Measurements from ENCODE around the gene CES5A. TPM values are rescaled to one million over a fixed set of nuclear protein-coding genes. Genes with fewer than 3 reads are reported as not detected.
A peak's percentile ranks its signal among the peaks of the same experiment; 100 is the strongest.

Gene CES5A
- total RNA-seq, 8 experiments from 2014 or later: 0.05 to 0.47 (median 0.20) TPM; not detected in 3

GRCh38 chr16:55906123-55906522, 30.9 kb upstream of the CES5A start:
- no peak for ATAC-seq (replicated peaks in 6 of 8)
- 0 to 90% (median 46%) methylated on average over 1 to 5 of the region's 6 CpGs; no CpG with 5 or more reads in 2 of the 10 experiments for WGBS, 10 experiments
- Histone ChIP-seq H3K4me3 (no peak overlapping the region), H3K27ac (no peak overlapping the region), H3K4me1 (replicated peaks in 1 of 2) (peaks cover 0 to under 1% of the 10 kb centered on the region in 2 donors)
- in situ Hi-C loops (cut with MboI; ENCODE audit: low pct_unique_long_range_greater_than_20kb in 2 of 9, low sequenced_read_pairs in 9 of 9, unreplicated experiment in 9 of 9): no loop called here

GRCh38 chr16:55905651-55906050, 30.5 kb upstream of the CES5A start:
- Histone ChIP-seq H3K4me3 (no peak overlapping the region), H3K4me1 (replicated peaks in 1 of 2) (peaks cover 0 to 5% of the 10 kb centered on the region in 2 donors), H3K27ac (no peak overlapping the region)
- in situ Hi-C loops (cut with MboI; ENCODE audit: low pct_unique_long_range_greater_than_20kb in 2 of 9, low sequenced_read_pairs in 9 of 9, unreplicated experiment in 9 of 9): no loop called here
- ATAC-seq (replicated peaks in 6 of 8): no peak
- WGBS, 10 experiments: 30 to 100% (median 92%) methylated on average over 1 to 7 of the region's 7 CpGs; no CpG with 5 or more reads in 2 of the 10 experiments

GRCh38 chr16:55901566-55902217, 26.5 kb upstream of the CES5A start:
- Histone ChIP-seq H3K27ac (no peak overlapping the region), H3K4me3 (no peak overlapping the region), H3K4me1 (replicated peaks in 1 of 2) (peaks cover 0 to 9% of the 10 kb centered on the region in 2 donors)
- WGBS, 10 experiments: 0 to 75% (median 17%) methylated on average over 1 to 10 of the region's 10 CpGs; no CpG with 5 or more reads in 1 of the 10 experiments
- in situ Hi-C loops (cut with MboI; ENCODE audit: low pct_unique_long_range_greater_than_20kb in 2 of 9, low sequenced_read_pairs in 9 of 9, unreplicated experiment in 9 of 9): no loop called here
- ATAC-seq (replicated peaks in 6 of 8): no peak

GRCh38 chr16:55900616-55901393, 25.6 kb upstream of the CES5A start:
- ATAC-seq (replicated peaks in 6 of 8): peak in 7 of 8 experiments; percentile 16 to 80 (median 69)
- WGBS, 10 experiments: 20 to 74% (median 46%) methylated on average over 1 to 4 of the region's 5 CpGs; no CpG with 5 or more reads in 4 of the 10 experiments
- in situ Hi-C loops (cut with MboI; ENCODE audit: low pct_unique_long_range_greater_than_20kb in 2 of 9, low sequenced_read_pairs in 9 of 9, unreplicated experiment in 9 of 9): no loop called here
- Histone ChIP-seq H3K4me3 (no peak overlapping the region), H3K27ac (no peak overlapping the region), H3K4me1 (replicated peaks in 1 of 2) (peaks cover 0 to 9% of the 10 kb centered on the region in 2 donors)

GRCh38 chr16:55899857-55900256, 24.7 kb upstream of the CES5A start:
- WGBS, 10 experiments: 0 to 21% (median 8%) methylated on average over 2 to 3 of the region's 3 CpGs; no CpG with 5 or more reads in 3 of the 10 experiments
- no peak for ATAC-seq (replicated peaks in 6 of 8)
- in situ Hi-C loops (cut with MboI; ENCODE audit: low pct_unique_long_range_greater_than_20kb in 2 of 9, low sequenced_read_pairs in 9 of 9, unreplicated experiment in 9 of 9): no loop called here
- no peak overlapping the region for H3K4me3 ChIP-seq
- H3K27ac ChIP-seq: no peak overlapping the region
- H3K4me1 ChIP-seq (replicated peaks in 1 of 2): peaks cover 0 to 9% of the 10 kb centered on the region in 2 donors

- 0 to 80% (median 0%) methylated on average over 1 of the region's 1 CpG; no CpG with 5 or more reads in 5 of the 10 experiments for WGBS, 10 experiments
- peaks cover 0 to 9% of the 10 kb centered on the region in 2 donors for H3K4me1 ChIP-seq (replicated peaks in 1 of 2)
- in situ Hi-C loops (cut with MboI; ENCODE audit: low pct_unique_long_range_greater_than_20kb in 2 of 9, low sequenced_read_pairs in 9 of 9, unreplicated experiment in 9 of 9): no loop called here
- H3K27ac ChIP-seq: no peak overlapping the region
- no peak overlapping the region for H3K4me3 ChIP-seq
- ATAC-seq (replicated peaks in 6 of 8): no peak
Observed at GRCh38 chr16:55898592-55898991, 23.4 kb upstream of the CES5A start.

GRCh38 chr16:55892821-55893220, 17.6 kb upstream of the CES5A start:
- Histone ChIP-seq H3K4me1 (replicated peaks in 1 of 2) (peaks cover 2 to 13% of the 10 kb centered on the region in 2 donors), H3K4me3 (no peak overlapping the region), H3K27ac (no peak overlapping the region)
- ATAC-seq (replicated peaks in 6 of 8): no peak
- in situ Hi-C loops (cut with MboI; ENCODE audit: low pct_unique_long_range_greater_than_20kb in 2 of 9, low sequenced_read_pairs in 9 of 9, unreplicated experiment in 9 of 9): no loop called here
- WGBS, 10 experiments: 0 to 93% (median 0%) methylated on average over 2 of the region's 2 CpGs; no CpG with 5 or more reads in 4 of the 10 experiments

- ATAC-seq (replicated peaks in 6 of 8): peak in 2 of 8 experiments; percentile 31 to 41
- peaks cover 2 to 13% of the 10 kb centered on the region in 2 donors for H3K4me1 ChIP-seq (replicated peaks in 1 of 2)
- H3K4me3 ChIP-seq: no peak overlapping the region
- 0 to 29% (median 4%) methylated on average over 1 to 2 of the region's 2 CpGs; no CpG with 5 or more reads in 4 of the 10 experiments for WGBS, 10 experiments
- in situ Hi-C loops (cut with MboI; ENCODE audit: low pct_unique_long_range_greater_than_20kb in 2 of 9, low sequenced_read_pairs in 9 of 9, unreplicated experiment in 9 of 9): no loop called here
- no peak overlapping the region for H3K27ac ChIP-seq
Observed at GRCh38 chr16:55889518-55889917, 14.3 kb upstream of the CES5A start.

- in situ Hi-C loops (cut with MboI; ENCODE audit: low pct_unique_long_range_greater_than_20kb in 2 of 9, low sequenced_read_pairs in 9 of 9, unreplicated experiment in 9 of 9): no loop called here
- H3K4me1 ChIP-seq (replicated peaks in 1 of 2): peaks cover 2 to 13% of the 10 kb centered on the region in 2 donors
- no peak overlapping the region for H3K27ac ChIP-seq
- no peak overlapping the region for H3K4me3 ChIP-seq
- ATAC-seq (replicated peaks in 6 of 8): no peak
- WGBS, 10 experiments: 0 to 88% (median 26%) methylated on average over 1 to 2 of the region's 2 CpGs
Observed at GRCh38 chr16:55888546-55888945, 13.4 kb upstream of the CES5A start.

GRCh38 chr16:55876854-55877253, 1.7 kb upstream of the CES5A start:
- 7 to 100% (median 86%) methylated on average over 1 to 3 of the region's 4 CpGs; no CpG with 5 or more reads in 7 of the 10 experiments for WGBS, 10 experiments
- Histone ChIP-seq H3K4me1 (replicated peaks in 1 of 2) (no peaks in the 10 kb centered on the region), H3K27ac (no peak overlapping the region), H3K4me3 (no peak overlapping the region)
- in situ Hi-C loops (cut with MboI; ENCODE audit: low pct_unique_long_range_greater_than_20kb in 2 of 9, low sequenced_read_pairs in 9 of 9, unreplicated experiment in 9 of 9): no loop called here
- peak in 4 of 8 experiments; percentile 49 to 98 (median 76) for ATAC-seq (replicated peaks in 6 of 8)

GRCh38 chr16:55873122-55873521, 2.1 kb downstream of the CES5A start:
- Histone ChIP-seq H3K4me1 (replicated peaks in 1 of 2) (no peaks in the 10 kb centered on the region), H3K27ac (no peak overlapping the region), H3K4me3 (no peak overlapping the region)
- ATAC-seq (replicated peaks in 6 of 8): no peak
- WGBS, 10 experiments: 20 to 100% (median 80%) methylated on average over 1 to 3 of the region's 5 CpGs; no CpG with 5 or more reads in 1 of the 10 experiments
- in situ Hi-C loops (cut with MboI; ENCODE audit: low pct_unique_long_range_greater_than_20kb in 2 of 9, low sequenced_read_pairs in 9 of 9, unreplicated experiment in 9 of 9): no loop called here

- Histone ChIP-seq H3K27ac (no peak overlapping the region), H3K4me1 (replicated peaks in 1 of 2) (no peaks in the 10 kb centered on the region), H3K4me3 (no peak overlapping the region)
- in situ Hi-C loops (cut with MboI; ENCODE audit: low pct_unique_long_range_greater_than_20kb in 2 of 9, low sequenced_read_pairs in 9 of 9, unreplicated experiment in 9 of 9): no loop called here
- 13 to 100% (median 80%) methylated on average over 1 to 5 of the region's 7 CpGs; no CpG with 5 or more reads in 3 of the 10 experiments for whole genome bisulfite sequencing, 10 experiments
- no peak for ATAC-seq (replicated peaks in 6 of 8)
Observed at GRCh38 chr16:55872130-55872529, 3.0 kb downstream of the CES5A start.

- Histone ChIP-seq H3K4me1 (replicated peaks in 1 of 2) (no peaks in the 10 kb centered on the region), H3K27ac (no peak overlapping the region), H3K4me3 (no peak overlapping the region)
- WGBS, 10 experiments: 70 to 100% (median 79%) methylated on average over 1 to 7 of the region's 10 CpGs; no CpG with 5 or more reads in 4 of the 10 experiments
- in situ Hi-C loops (cut with MboI; ENCODE audit: low pct_unique_long_range_greater_than_20kb in 2 of 9, low sequenced_read_pairs in 9 of 9, unreplicated experiment in 9 of 9): no loop called here
- ATAC-seq (replicated peaks in 6 of 8): no peak
Observed at GRCh38 chr16:55871411-55872038, 3.6 kb downstream of the CES5A start.

All from motor neuron (in vitro differentiated cells).